ENCODE results near the gene LRRC63.
"Not testable (repeated sequence)": the region's sequence is repeated elsewhere in the genome, so short reads cannot be mapped to it uniquely, and the experiment has no call there.

LRRC63 gene, protein sequence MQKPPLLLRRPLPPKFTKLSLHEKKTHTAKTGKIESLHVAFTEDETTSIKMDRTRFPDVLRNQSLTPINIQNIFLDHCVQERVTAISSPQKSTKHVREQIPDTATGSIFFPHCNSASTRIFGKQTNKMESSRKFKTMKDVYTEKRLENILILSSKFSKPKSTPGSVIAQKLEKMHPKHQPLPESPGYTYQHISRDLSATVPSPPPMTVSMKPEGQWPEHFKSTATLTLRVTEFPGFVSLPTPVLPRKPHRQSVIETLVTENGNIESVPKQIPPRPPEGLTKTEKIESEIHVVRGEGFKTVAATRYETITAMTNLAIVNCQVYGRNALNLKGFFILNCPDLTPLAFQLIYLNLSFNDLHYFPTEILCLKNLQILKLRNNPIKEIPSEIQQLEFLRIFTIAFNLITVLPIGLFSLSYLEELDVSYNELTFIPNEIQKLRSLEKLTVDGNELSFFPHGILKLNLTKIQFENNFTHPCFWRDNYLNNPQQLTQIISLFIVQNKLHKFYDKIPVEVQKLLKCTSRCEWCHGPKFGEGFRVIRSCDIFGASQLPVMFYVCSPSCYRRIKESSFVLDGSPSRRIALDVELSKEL

GRCh38 chr13:46211483-46212351 lies at the start of gene LRRC63:
LRRC63 (plus strand) TSS chr13:46211928; CDS start chr13:46213035, 1,107 bp downstream.
- DNase-seq (ENCODE audit: low read depth) = peak; percentile 73

- not testable (repeated sequence) for DNase-seq (ENCODE audit: low read depth)
Observed at GRCh38 chr13:46162741-46163140, 49.0 kb upstream of the LRRC63 start.

GRCh38 chr13:46164661-46165060 lies 47.1 kb upstream of the LRRC63 start:
- no peak for DNase-seq (ENCODE audit: low read depth)

GRCh38 chr13:46165485-46166223 lies 46.1 kb upstream of the LRRC63 start:
- DNase-seq (ENCODE audit: low read depth) = no peak

GRCh38 chr13:46166224-46166584 lies 45.5 kb upstream of the LRRC63 start:
- DNase-seq (ENCODE audit: low read depth) = no peak

DNA sequence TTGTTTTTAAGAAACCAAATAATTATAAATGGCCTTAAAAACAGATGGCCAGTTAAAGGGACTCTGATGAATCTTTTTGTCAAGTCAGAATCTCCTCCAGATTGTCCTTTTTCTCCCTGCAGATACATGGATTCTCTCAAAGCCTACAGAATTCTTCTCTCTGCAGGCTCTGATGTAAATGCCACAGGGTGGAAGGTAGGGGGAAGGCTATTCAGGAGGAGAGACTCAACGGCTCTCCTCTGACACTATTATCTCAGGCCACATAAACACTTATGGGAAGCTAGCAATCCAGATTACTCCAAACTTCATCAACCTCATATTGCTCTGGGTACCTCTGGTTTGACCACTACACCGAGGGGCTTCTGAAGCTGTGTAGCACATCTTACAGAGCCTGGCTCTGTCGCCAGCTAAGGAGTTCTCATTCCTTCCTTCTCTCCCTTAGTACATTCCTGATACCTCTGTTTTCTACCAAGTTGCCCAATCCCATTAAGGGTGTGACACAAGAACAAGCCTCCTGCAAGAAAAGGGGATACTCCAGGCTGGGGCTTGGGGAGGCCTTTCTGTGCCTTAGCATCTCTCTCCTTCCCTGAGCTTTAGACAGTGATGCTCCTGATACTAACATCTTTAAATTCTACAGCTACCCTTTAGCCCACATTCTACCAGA lies 44.6 kb upstream of the LRRC63 start:
- DNase-seq (ENCODE audit: low read depth) = no peak

- no peak for DNase-seq (ENCODE audit: low read depth)
Observed at GRCh38 chr13:46168341-46168740, 43.4 kb upstream of the LRRC63 start.

GRCh38 chr13:46168783-46169182 lies 42.9 kb upstream of the LRRC63 start:
- no peak for DNase-seq (ENCODE audit: low read depth)

DNA sequence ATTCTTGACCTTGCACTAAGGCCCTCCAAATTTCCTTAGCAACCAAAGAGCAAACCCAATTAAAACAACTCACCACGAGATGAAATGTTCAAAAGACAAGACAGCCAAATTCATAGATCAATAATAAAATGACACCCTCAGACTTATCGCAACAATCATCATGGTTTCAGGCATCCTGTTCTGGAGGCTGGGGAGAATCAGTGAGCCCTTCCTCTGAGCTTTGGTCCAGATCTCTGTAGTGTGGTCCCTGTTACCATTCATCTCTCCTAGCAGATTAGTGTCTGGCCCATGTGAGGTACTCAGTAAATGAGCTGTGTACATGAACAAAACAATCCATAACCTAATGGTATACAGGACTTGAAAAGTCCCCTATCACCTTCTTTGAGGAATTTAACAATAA lies 42.0 kb upstream of the LRRC63 start:
- no peak for DNase-seq (ENCODE audit: low read depth)

DNA sequence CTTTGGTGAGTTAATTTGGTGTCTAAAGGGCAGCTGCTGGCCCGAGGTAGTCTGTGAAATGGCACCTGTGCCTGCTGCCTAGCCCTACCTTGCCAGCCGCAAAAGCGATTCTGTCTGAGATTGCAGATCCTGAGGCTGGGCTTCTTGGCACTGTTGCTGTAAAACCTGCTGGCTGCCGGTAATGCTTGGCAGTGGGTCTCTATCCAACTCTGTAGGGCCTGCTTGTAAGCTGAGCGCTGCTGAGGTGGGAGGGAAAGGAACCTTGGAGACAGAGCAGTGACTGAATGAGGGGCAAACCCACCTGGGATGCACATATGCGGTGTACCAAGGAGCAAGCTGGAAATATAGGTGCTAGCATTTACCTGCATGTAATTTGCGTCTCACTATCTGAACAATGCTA lies 41.5 kb upstream of the LRRC63 start:
- no peak for DNase-seq (ENCODE audit: low read depth)

DNA sequence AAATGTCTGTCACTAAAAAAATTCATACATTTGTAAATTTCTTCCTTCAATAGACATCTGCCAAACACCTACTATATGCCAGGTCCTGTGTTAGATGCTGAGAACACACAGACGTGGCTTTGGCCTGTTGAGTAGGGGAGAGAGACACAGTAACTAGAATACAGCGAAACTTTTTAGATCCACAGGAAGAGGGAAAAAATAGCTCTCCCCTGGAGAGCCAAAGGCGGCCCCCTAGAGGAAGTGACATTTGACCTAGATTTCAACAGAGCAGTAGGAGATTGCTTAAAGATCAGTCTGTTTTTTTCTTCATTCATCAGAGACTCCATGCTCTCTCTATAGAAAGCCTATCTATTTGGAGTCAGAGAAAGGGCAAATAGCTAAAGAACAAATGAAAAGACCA lies 41.0 kb upstream of the LRRC63 start:
- no peak for DNase-seq (ENCODE audit: low read depth)

GRCh38 chr13:46171217-46171616 lies 40.5 kb upstream of the LRRC63 start:
- DNase-seq (ENCODE audit: low read depth) = no peak

DNA sequence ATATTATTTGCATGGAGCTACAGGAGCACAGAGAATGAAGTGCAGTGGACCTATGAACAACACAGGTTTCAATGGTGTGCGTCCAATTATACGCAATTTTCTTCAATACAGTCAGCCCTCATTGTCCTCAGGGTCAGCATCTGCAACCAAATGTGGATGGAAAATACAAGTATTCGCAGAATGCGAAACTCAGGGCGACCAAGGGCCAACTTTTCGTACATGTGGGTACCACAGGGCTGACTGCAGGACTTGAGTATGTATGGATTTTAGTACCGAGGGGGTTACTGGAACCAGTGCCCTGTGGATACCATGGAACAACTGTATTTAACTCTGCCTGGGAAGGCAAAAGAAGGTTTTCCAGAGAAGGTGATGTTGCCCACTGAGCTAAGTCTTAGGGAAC lies 40.0 kb upstream of the LRRC63 start:
- DNase-seq (ENCODE audit: low read depth) = no peak

DNA sequence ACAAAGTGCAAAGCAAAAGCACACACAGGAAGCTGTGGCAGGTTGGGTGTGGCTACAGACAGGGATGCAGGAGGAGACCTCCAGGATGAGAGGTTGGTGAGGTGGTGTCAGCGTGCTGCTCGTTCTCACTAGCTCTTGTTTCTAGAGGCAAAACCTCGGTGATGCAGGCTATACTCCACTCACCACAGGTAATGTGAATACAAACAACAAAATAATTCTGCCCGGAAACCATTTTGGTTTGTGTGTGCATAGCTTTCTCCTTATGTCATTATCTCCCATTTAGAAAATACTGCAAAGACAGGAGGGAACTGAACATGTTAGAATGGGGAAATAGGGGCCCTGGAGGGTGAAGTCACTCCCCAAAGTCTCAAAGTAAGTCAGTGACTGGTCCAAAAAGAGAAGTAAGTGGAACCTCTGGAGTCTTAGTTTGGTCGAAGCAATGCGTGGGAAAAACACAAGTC lies 39.2 kb upstream of the LRRC63 start:
- DNase-seq (ENCODE audit: low read depth) = no peak

GRCh38 chr13:46173656-46174055 lies 38.1 kb upstream of the LRRC63 start:
- no peak for DNase-seq (ENCODE audit: low read depth)

DNA sequence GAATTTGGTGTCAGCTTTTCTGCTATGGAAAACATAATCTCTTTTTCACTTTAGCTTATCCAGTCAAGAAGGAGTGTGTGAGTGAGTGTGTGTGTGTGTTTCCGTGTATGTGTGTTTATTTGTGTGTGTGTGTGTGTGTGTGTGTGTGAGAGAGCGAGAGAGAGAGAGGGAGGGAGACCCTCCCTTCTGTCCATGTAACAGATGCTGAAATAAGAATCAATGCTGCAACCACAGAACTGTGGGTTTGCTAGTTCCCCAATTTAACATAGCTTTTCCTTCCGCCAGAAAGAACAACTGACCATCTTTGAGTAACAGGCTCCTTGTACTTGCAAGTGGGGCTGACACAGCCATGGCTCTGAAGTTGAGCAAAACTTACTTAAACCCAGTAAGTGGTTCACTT lies 35.0 kb upstream of the LRRC63 start:
- no peak for DNase-seq (ENCODE audit: low read depth)

- DNase-seq (ENCODE audit: low read depth) = no peak
Observed at GRCh38 chr13:46178143-46178542, 33.6 kb upstream of the LRRC63 start.

- DNase-seq (ENCODE audit: low read depth) = no peak
Observed at GRCh38 chr13:46178821-46179220, 32.9 kb upstream of the LRRC63 start.

DNA sequence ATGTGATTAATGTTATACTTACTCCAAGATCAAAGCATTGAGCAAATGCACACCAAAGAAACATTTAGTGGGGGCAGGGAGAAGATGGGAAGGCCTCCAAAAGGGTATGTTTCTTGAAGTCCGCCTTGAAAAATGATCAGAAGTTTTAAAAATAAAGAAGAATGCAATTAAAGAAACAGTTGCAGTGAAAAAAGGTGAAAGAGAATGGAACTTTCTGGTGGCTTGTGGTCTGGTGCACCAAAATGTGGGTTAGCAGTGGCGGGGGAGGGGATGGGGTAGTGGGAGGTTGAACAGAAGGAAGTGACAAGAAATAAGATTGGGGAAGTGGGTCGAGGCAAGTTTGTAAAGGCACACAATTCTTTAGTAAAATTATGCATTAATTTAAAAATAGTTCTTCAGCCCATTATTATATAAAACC lies 32.2 kb upstream of the LRRC63 start:
- peak; percentile 69 for DNase-seq (ENCODE audit: low read depth)

DNA sequence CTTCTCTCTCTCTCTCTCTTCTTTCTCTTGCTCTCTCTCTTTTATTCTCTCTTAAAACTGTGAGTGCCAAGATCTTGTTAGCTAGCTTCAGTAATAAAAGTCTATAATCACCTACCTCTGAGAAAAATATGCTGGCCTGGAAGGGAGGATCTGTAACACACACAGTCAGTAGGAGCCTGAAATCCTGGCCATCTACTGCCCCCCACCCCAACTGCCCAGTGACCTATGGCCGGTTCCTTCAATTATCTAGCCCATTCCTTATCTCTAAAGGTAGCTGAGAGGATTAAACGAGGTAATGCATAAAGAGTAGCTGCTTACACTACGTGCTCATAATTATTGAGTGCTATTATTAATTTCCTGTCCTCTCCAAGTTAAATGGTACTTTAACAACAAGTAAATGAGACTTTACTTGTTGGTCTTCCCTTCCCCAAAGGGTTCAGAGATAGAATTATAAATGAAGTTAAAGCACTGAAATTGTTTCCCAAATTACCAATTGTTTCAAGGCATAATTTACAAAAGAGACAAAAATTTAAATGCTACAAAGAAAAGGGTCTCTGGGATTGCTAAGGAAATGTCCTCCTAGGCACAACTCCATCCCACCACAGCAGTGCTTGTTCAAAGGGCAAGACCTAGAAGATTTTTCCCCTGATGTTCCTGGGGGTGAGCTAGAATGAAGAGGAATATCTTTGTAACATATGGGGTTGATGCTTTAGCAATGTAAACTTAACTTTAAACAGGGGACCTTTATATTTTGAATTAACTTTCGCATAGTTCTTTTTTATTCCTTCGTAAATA lies 31.6 kb upstream of the LRRC63 start:
- DNase-seq (ENCODE audit: low read depth) = no peak

DNA sequence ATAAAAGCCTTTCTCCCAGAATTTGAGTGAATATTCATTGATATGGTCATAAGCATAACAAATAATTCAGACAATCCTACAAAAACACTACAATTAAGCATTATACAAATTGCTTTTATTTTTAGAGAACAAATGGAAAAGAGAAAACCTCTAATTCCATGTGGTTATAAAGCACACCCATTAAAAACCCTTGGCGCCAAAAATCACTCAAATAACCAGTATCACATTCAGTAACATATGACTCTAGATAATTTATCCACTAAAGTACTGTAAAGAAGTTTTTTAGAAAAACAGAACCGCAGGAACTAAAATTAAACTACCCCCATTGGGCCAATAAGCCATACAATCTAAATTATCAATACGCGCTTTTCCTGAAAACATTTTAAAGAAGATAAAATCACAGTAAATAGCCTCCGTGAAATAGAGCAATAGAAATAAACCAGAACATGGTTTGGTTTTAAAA lies 30.3 kb upstream of the LRRC63 start:
- no peak for DNase-seq (ENCODE audit: low read depth)
